GM12878 (cell line): ENCODE results near the gene PPFIBP1. TPM values are rescaled to one million over a fixed set of nuclear protein-coding genes. Genes with fewer than 3 reads are reported as not detected.
A peak's percentile ranks its signal among the peaks of the same experiment; 100 is the strongest.

Experiments used
- ATAC-seq: fragments of 200-7000 bp; cut with Tn5 transposase; 3 replicates; pipeline ENCODE4 v1.9.1; 2020; ENCODE audit warnings: mild to moderate bottlenecking, moderate library complexity
- BruUV-seq: library from RNA; stranded (reverse); fragments of 400-500 nt; replicated peaks from 2 replicates; lab custom pipeline; 2021; lab: Mats Ljungman, UMichigan
- CTCF ChIA-PET: fragments of 300-600 bp; sonication (Branson Sonifier 250); formaldehyde crosslinking; extraction: SDS; loops from one replicate; lab custom pipeline; 2021; ENCODE audit warnings: inconsistent platforms; lab: Yijun Ruan, JAX
- POLR2A ChIA-PET: fragments of 350-600 bp; formaldehyde crosslinking; extraction: SDS; loops from one replicate; lab custom pipeline; 2021; ENCODE audit warnings: inconsistent platforms; lab: Charles Lee
- RAD21 ChIA-PET: fragments of 300-600 bp; sonication (Branson Sonifier 250); formaldehyde crosslinking; loops from one replicate; lab custom pipeline; 2023; ENCODE audit warnings: antibody characterized with exemption; ENCODE audit not compliant: unreplicated experiment; lab: Charles Lee
- SMC1A ChIA-PET: fragments of 300-600 bp; sonication (Branson Sonifier 250); formaldehyde crosslinking; loops from one replicate; lab custom pipeline; 2023; ENCODE audit not compliant: unreplicated experiment, uncharacterized antibody; lab: Charles Lee
- DNase-seq: peaks from one replicate; pipeline ENCODE4 v3.0.0-alpha.2; 2011; ENCODE audit warnings: low read depth, low spot score
- FAIRE-seq: peaks from 3 replicates; lab custom pipeline; 2011; peaks lifted over from hg19 to GRCh38; lab: Jason Lieb, UNC
- H2AFZ ChIP-seq: 2 replicates; pipeline ENCODE4 v1.6.0; 2011; ENCODE audit warnings: low read depth, low read length, control low read depth; ENCODE audit not compliant: control insufficient read depth
- H3K27ac ChIP-seq: 2 replicates; pipeline ENCODE4 v1.5.1; 2011; ENCODE audit warnings: control low read depth; ENCODE audit not compliant: control insufficient read depth, insufficient read depth
- H3K27me3 ChIP-seq, 2 experiments: replicated peaks in 1 of 2; 2 replicates each; pipeline versions ENCODE4 v1.6.0 to v1.6.1; 2011; ENCODE audit warnings: low read length in 1 of 2; ENCODE audit not compliant: control insufficient read depth in 2 of 2, insufficient read depth in 2 of 2
- H3K36me3 ChIP-seq, 2 experiments: 2 replicates each; pipeline ENCODE4 v1.5.1; 2011; ENCODE audit warnings: low read length in 1 of 2; ENCODE audit not compliant: control insufficient read depth in 2 of 2, insufficient read depth in 2 of 2
- H3K4me1 ChIP-seq: 2 replicates; pipeline ENCODE4 v1.6.1; 2011; ENCODE audit warnings: mild to moderate bottlenecking, low read length, moderate library complexity, mixed read lengths; ENCODE audit not compliant: control insufficient read depth, insufficient read depth
- H3K4me2 ChIP-seq: 2 replicates; pipeline ENCODE4 v1.6.0; 2011; ENCODE audit warnings: control low read depth; ENCODE audit not compliant: control insufficient read depth, insufficient read depth
- H3K4me3 ChIP-seq: fragments of 200-600 bp; sonication (generic); 2 replicates; pipeline ENCODE4 v1.5.1; 2016
- H3K79me2 ChIP-seq: 2 replicates; pipeline ENCODE4 v1.6.0; 2011; ENCODE audit warnings: low read length; ENCODE audit not compliant: control insufficient read depth, insufficient read depth
- H3K9ac ChIP-seq: 2 replicates; pipeline ENCODE4 v1.8.0; 2011; ENCODE audit warnings: low read length, control low read depth, mixed read lengths; ENCODE audit not compliant: control insufficient read depth, insufficient read depth
- H3K9me3 ChIP-seq: replicated peaks from 3 replicates; pipeline ENCODE4 v1.5.1; 2011; ENCODE audit warnings: mild to moderate bottlenecking, low read length; ENCODE audit not compliant: control insufficient read depth, insufficient read depth
- H4K20me1 ChIP-seq: 2 replicates; pipeline ENCODE4 v1.6.0; 2011; ENCODE audit not compliant: control insufficient read depth, insufficient read depth
- DPF2 ChIP-seq: fragments of 450-650 bp; IDR thresholded peaks from 2 replicates; pipeline ENCODE4 v1.6.1; 2017; ENCODE audit warnings: mild to moderate bottlenecking
- FOXM1 ChIP-seq: IDR thresholded peaks from 2 replicates; pipeline ENCODE4 v1.6.1; 2012; ENCODE audit warnings: low read depth, mild to moderate bottlenecking, inconsistent platforms, low read length, moderate library complexity
- HDAC2 ChIP-seq: fragments of 200-600 bp; sonication (generic); IDR thresholded peaks from 2 replicates; pipeline ENCODE4 v1.6.1; 2017
- HDAC6 ChIP-seq: fragments of 200-600 bp; sonication (generic); IDR thresholded peaks from one replicate; pipeline ENCODE4 v1.8.0; 2017; ENCODE audit warnings: antibody characterized with exemption; ENCODE audit not compliant: unreplicated experiment
- IKZF1 ChIP-seq: fragments of 450-650 bp; conservative IDR thresholded peaks from 2 replicates; pipeline ENCODE4 v1.6.1; 2017; ENCODE audit warnings: antibody characterized with exemption, mild to moderate bottlenecking
- MAX ChIP-seq: IDR thresholded peaks from 2 replicates; pipeline ENCODE4 v1.6.1; 2012; ENCODE audit warnings: low read depth, low read length, improper control_type of control experiment
- MEF2A ChIP-seq: IDR thresholded peaks from 2 replicates; pipeline ENCODE4 v1.6.1; 2011; ENCODE audit warnings: low read depth, mild to moderate bottlenecking, low read length, moderate library complexity; ENCODE audit not compliant: insufficient read depth
- MEF2B ChIP-seq: fragments of 450-650 bp; IDR thresholded peaks from 2 replicates; pipeline ENCODE4 v1.6.1; 2018; ENCODE audit warnings: mild to moderate bottlenecking, moderate library complexity; ENCODE audit not compliant: partially characterized antibody, poor library complexity, severe bottlenecking
- MTA3 ChIP-seq: IDR thresholded peaks from 2 replicates; pipeline ENCODE4 v1.6.1; 2012; ENCODE audit warnings: low read length, inconsistent platforms, borderline replicate concordance
- NFYA ChIP-seq: IDR thresholded peaks from 2 replicates; pipeline ENCODE4 v1.6.1; 2011; ENCODE audit warnings: low read depth, mild to moderate bottlenecking, low read length, improper control_type of control experiment, borderline replicate concordance
- PAX8 ChIP-seq: fragments of 450-650 bp; IDR thresholded peaks from 2 replicates; pipeline ENCODE4 v1.6.1; 2017; ENCODE audit warnings: mild to moderate bottlenecking, moderate library complexity
- RB1 ChIP-seq: fragments of 450-650 bp; formaldehyde crosslinking; IDR thresholded peaks from 2 replicates; pipeline ENCODE4 v1.6.1; 2017; ENCODE audit warnings: mild to moderate bottlenecking, borderline replicate concordance
- SUZ12 ChIP-seq: fragments of 200-600 bp; sonication (generic); IDR thresholded peaks from one replicate; pipeline ENCODE4 v1.6.1; 2018; ENCODE audit warnings: antibody characterized with exemption, mild to moderate bottlenecking; ENCODE audit not compliant: unreplicated experiment
- ZBED1 ChIP-seq: IDR thresholded peaks from 2 replicates; pipeline ENCODE4 v1.6.1; 2016; ENCODE audit warnings: borderline replicate concordance
- WGBS: methylation state at CpG from one replicate; pipeline ENCODE4 v1.1.6; 2016; ENCODE audit warnings: low lambda C conversion rate; ENCODE audit not compliant: insufficient replicate concordance, insufficient coverage; ENCODE audit errors: missing lambda C conversion rate; 5-methylcytosine and 5-hydroxymethylcytosine counted together
- in situ Hi-C: fragments of 300-500 bp; cut with MboI; formaldehyde crosslinking; loops from 9 replicates; pipeline ENCODE4 v1.14.3; 2018; ENCODE audit warnings: mixed read lengths
- intact Hi-C: fragments of 100-400 bp; cut with micrococcal nuclease; formaldehyde crosslinking; loops from one replicate; pipeline ENCODE4 v1.14.2; 2022; ENCODE audit not compliant: unreplicated experiment
- polyA plus RNA-seq, 11 experiments: library from polyadenylated mRNA; depleted of rRNA in 4 of 11; unstranded in 6 of 11; stranded (reverse) in 5 of 11; fragments of >200 nt; fragmentation: Nextera tagmentation in 4 of 11; fragmentation: Illumina TruSeq in 1 of 11; extraction: Ambion mirVana in 4 of 11; extraction: Trizol in 1 of 11; gene quantifications; 1 replicate in 1 of 11; 2 replicates in 10 of 11; pipeline versions ENCODE4 v1.2.1 to v1.2.3, GENCODE V29; 2011 to 2016; ENCODE audit warnings: inconsistent platforms in 2 of 11, missing spikeins in 2 of 11, low read depth in 1 of 11
- total RNA-seq, 4 experiments: library from RNA; depleted of rRNA in 3 of 4; stranded (reverse); fragments of >200 nt in 3 of 4; fragmentation: Illumina TruSeq in 1 of 4; extraction: Trizol in 1 of 4; gene quantifications; 2 replicates each; pipeline versions ENCODE4 v1.2.1 to v1.2.3, GENCODE V29; 2013 to 2021
- TF ChIP-seq, protein P1 (sequence below): fragments of 150-350 bp; IDR thresholded peaks from 2 replicates; pipeline ENCODE4 v1.6.1; 2016; ENCODE audit warnings: low read depth, low read length

The PPFIBP1 gene
- total and polyA plus RNA-seq, 10 of the 15 experiments (the other 5 are each of a cell fraction or from before 2014, with no cell fraction given) = 0.47 to 7.8 (median 3.6) TPM

GRCh38 chr12:27524839-27525753, 1.1 kb downstream of the PPFIBP1 start:
- H3K4me2 ChIP-seq = peak overlapping the region; percentile 80
- no peak for ATAC-seq
- H3K27me3 ChIP-seq = no peaks in the 10 kb centered on the region
- peaks cover 1% of the 10 kb centered on the region for H3K4me1 ChIP-seq
- intact Hi-C loops (loop anchor here (2.0 kb wide), 1 partner anchor 90 kb away; no protein-coding TSS in a partner anchor), in situ Hi-C loops (no loop called here)
- peak overlapping the region; percentile 69 for H3K9ac ChIP-seq
- H2AFZ ChIP-seq = peak overlapping the region; percentile 13
- H3K4me3 ChIP-seq = peak overlapping the region; percentile 73
- 12% methylated on average over 16 of the region's 16 CpGs for WGBS
- H3K79me2 ChIP-seq = peaks cover 23% of the 10 kb centered on the region
- H4K20me1 ChIP-seq = no peaks in the 10 kb centered on the region
- DNase-seq = no peak
- SMC1A ChIA-PET = interaction anchor here (0.8 to 1.3 kb wide), 3 partner anchors 9 to 12 kb away, joined by 4 to 11 read pairs (median 6); no protein-coding TSS in a partner anchor
- H3K36me3 ChIP-seq = no peaks in the 10 kb centered on the region
- BruUV-seq = TSS peak; percentile 66
- RAD21 ChIA-PET = interaction anchor here (1.0 kb wide), 1 partner anchor 9 kb away, joined by 4 read pairs; no protein-coding TSS in a partner anchor
- CTCF ChIA-PET = interaction anchor here (1.3 to 2.7 kb wide), 3 partner anchors 11 to 90 kb away, joined by 3 to 8 read pairs (median 4); no protein-coding TSS in a partner anchor
- POLR2A ChIA-PET = interaction anchor here (2.0 kb wide), 1 partner anchor 21 kb away, joined by 4 read pairs; no protein-coding TSS in a partner anchor
- H3K27ac ChIP-seq = 0 out of 2 replicates have a peak overlapping the region, but pooled peaks have one; percentile 15
- FAIRE-seq = no peak
- TF ChIP-seq HDAC2 = no peak
- TF ChIP-seq, protein P1, sequence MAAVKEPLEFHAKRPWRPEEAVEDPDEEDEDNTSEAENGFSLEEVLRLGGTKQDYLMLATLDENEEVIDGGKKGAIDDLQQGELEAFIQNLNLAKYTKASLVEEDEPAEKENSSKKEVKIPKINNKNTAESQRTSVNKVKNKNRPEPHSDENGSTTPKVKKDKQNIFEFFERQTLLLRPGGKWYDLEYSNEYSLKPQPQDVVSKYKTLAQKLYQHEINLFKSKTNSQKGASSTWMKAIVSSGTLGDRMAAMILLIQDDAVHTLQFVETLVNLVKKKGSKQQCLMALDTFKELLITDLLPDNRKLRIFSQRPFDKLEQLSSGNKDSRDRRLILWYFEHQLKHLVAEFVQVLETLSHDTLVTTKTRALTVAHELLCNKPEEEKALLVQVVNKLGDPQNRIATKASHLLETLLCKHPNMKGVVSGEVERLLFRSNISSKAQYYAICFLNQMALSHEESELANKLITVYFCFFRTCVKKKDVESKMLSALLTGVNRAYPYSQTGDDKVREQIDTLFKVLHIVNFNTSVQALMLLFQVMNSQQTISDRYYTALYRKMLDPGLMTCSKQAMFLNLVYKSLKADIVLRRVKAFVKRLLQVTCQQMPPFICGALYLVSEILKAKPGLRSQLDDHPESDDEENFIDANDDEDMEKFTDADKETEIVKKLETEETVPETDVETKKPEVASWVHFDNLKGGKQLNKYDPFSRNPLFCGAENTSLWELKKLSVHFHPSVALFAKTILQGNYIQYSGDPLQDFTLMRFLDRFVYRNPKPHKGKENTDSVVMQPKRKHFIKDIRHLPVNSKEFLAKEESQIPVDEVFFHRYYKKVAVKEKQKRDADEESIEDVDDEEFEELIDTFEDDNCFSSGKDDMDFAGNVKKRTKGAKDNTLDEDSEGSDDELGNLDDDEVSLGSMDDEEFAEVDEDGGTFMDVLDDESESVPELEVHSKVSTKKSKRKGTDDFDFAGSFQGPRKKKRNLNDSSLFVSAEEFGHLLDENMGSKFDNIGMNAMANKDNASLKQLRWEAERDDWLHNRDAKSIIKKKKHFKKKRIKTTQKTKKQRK = no peak
- TF ChIP-seq RB1 = no peak
- TF ChIP-seq IKZF1 = no peak
- TF ChIP-seq PAX8 = no peak
- TF ChIP-seq SUZ12 = no peak
- no peak for TF ChIP-seq FOXM1
- no peak for TF ChIP-seq NFYA
- TF ChIP-seq DPF2 = no peak
- no peak for TF ChIP-seq MAX
- TF ChIP-seq MTA3 = no peak
- TF ChIP-seq ZBED1 = no peak
- TF ChIP-seq HDAC6 = no peak
- no peak for TF ChIP-seq MEF2A
- no peak for TF ChIP-seq MEF2B
- H3K9me3 ChIP-seq = no peaks in the 10 kb centered on the region; the same call in 2 of the 3 replicates
